Kidney (tissue), 14 donors: ENCODE data around the gene TLX1. TPM values are rescaled to one million over a fixed set of nuclear protein-coding genes. Genes with fewer than 3 reads are reported as not detected.

Experiments used
- DNase-seq, 5 donors: peaks; one replicate each; pipeline ENCODE4 v3.0.0-alpha.2; 2013 to 2020
- FAIRE-seq: peaks from 2 replicates; lab custom pipeline; 2012; peaks lifted over from hg19 to GRCh38; lab: Jason Lieb, UNC
- H3K27ac ChIP-seq, 2 donors: one replicate each; pipeline ENCODE4 v1.7.0; 2013; ENCODE audit warnings: low read depth in 2 of 2, low read length in 2 of 2, inconsistent platforms in 1 of 2
- H3K27me3 ChIP-seq: one replicate; pipeline ENCODE4 v1.7.1; 2013; ENCODE audit warnings: low read length, inconsistent platforms; ENCODE audit not compliant: control insufficient read depth, insufficient read depth
- H3K36me3 ChIP-seq, 3 donors: one replicate each; pipeline versions ENCODE4 v1.7.0 to v1.7.1; 2013; ENCODE audit warnings: low read length in 3 of 3, control low read depth in 1 of 3, inconsistent platforms in 1 of 3; ENCODE audit not compliant: insufficient read depth in 3 of 3, control insufficient read depth in 2 of 3
- H3K4me1 ChIP-seq, 3 donors: one replicate each; pipeline versions ENCODE4 v1.7.0 to v1.7.1; 2013; ENCODE audit warnings: low read length in 3 of 3, inconsistent platforms in 1 of 3, low read depth in 1 of 3; ENCODE audit not compliant: control insufficient read depth in 2 of 3, insufficient read depth in 2 of 3
- H3K4me3 ChIP-seq, 3 donors: one replicate each; pipeline versions ENCODE4 v1.7.0 to v1.8.1; 2013; ENCODE audit warnings: low read length in 3 of 3, control low read depth in 1 of 3, inconsistent platforms in 1 of 3
- H3K9ac ChIP-seq, 3 donors: one replicate each; pipeline versions ENCODE4 v1.7.0 to v1.7.1; 2013; ENCODE audit warnings: low read length in 3 of 3, control low read depth in 1 of 3, inconsistent platforms in 1 of 3
- H3K9me3 ChIP-seq, 3 donors: one replicate each; pipeline versions ENCODE4 v1.7.0 to v1.7.1; 2013; ENCODE audit warnings: low read length in 3 of 3, control low read depth in 1 of 3, inconsistent platforms in 1 of 3; ENCODE audit not compliant: control insufficient read depth in 2 of 3, insufficient read depth in 1 of 3
- CTCF ChIP-seq: IDR thresholded peaks from 3 replicates; pipeline ENCODE4 v1.5.1; 2012; ENCODE audit warnings: mild to moderate bottlenecking, moderate library complexity, borderline replicate concordance; ENCODE audit not compliant: insufficient read depth; ENCODE audit errors: extremely low read depth
- intact Hi-C: fragments of 100-400 bp; cut with DNase I; formaldehyde crosslinking; loops from one replicate; pipeline ENCODE4 v1.11.1; 2022
- polyA plus RNA-seq: library from polyadenylated mRNA; stranded (reverse); fragments of 350-450 nt; fragmentation: Illumina TruSeq; extraction: RNeasy Lipid Tissue Mini Kit (QIAGEN cat#74804); gene quantifications from one replicate; pipeline ENCODE4 v1.2.3, GENCODE V29; 2014; ENCODE audit warnings: low read depth, low replicate concordance; ENCODE audit not compliant: insufficient read depth
- total RNA-seq: library from RNA; stranded (reverse); fragmentation: NEBNext Ultra II Directional; extraction: Animal tissue kit (Norgen Biotek cat#: 25700); gene quantifications from one replicate; pipeline ENCODE4 v1.2.1, GENCODE V29; 2021
- donor health status: control.
- donor health status: control.
- donor health status: control.
- donor health status: control.
- donor health status: control.
- donor health status: DM: yes; HTN: yes; CAD: no.
- donor health status: Normal renal cell carcinoma (clear cell type).

TLX1 gene
- total and polyA plus RNA-seq, 2 donors from 2014 or later = not detected

GRCh38 chr10:101132636-101133473 lies 1.8 kb downstream of the TLX1 start:
- Histone ChIP-seq H3K9me3 (no peaks in the 10 kb centered on the region), H3K4me1 (peaks cover 0 to 2% (median 0%) of the 10 kb centered on the region in 3 donors), H3K27ac (no peak overlapping the region), H3K36me3 (no peaks in the 10 kb centered on the region), H3K27me3 (peaks cover 77% of the 10 kb centered on the region), H3K4me3 (no peak overlapping the region), H3K9ac (no peak overlapping the region)
- FAIRE-seq (no peak), DNase-seq (peak in 1 of 5 donors; percentile 37)
- no peak for TF ChIP-seq CTCF
- intact Hi-C loops = no loop called here

- Histone ChIP-seq H3K9ac (no peak overlapping the region), H3K36me3 (no peaks in the 10 kb centered on the region), H3K27ac (no peak overlapping the region), H3K9me3 (no peaks in the 10 kb centered on the region), H3K4me1 (peaks cover 0 to 2% (median 0%) of the 10 kb centered on the region in 3 donors), H3K4me3 (no peak overlapping the region), H3K27me3 (peaks cover 77% of the 10 kb centered on the region)
- TF ChIP-seq CTCF = no peak
- peak in 1 of 5 donors; percentile 37 for DNase-seq
- no peak for FAIRE-seq
- intact Hi-C loops = no loop called here
These were observed 2.6 kb downstream of the TLX1 start for GRCh38 chr10:101133489-101134298.

- intact Hi-C loops = no loop called here
- no peaks in the 10 kb centered on the region for H3K36me3 ChIP-seq
- no peak overlapping the region for H3K4me3 ChIP-seq
- H3K27me3 ChIP-seq = peaks cover 79% of the 10 kb centered on the region
- no peak overlapping the region for H3K9ac ChIP-seq
- no peak overlapping the region for H3K27ac ChIP-seq
- peaks cover 0 to 2% (median 0%) of the 10 kb centered on the region in 3 donors for H3K4me1 ChIP-seq
- H3K9me3 ChIP-seq = no peaks in the 10 kb centered on the region
- FAIRE-seq (no peak), DNase-seq (peak in 1 of 5 donors; percentile 57)
- TF ChIP-seq CTCF = no peak
These were observed 3.4 kb downstream of the TLX1 start for GRCh38 chr10:101134299-101135127.
